A673 (cell line): ENCODE measurements around the gene NBPF3.
"Not testable (repeated sequence)": the region's sequence is repeated elsewhere in the genome, so short reads cannot be mapped to it uniquely, and the experiment has no call there.

Experiments used
- CTCF ChIP-seq: fragments of 300-800, 200-600 bp; sonication (generic); conservative IDR thresholded peaks from 2 replicates; pipeline ENCODE4 v1.5.1; 2017; ENCODE audit warnings: low read depth, mild to moderate bottlenecking, antibody characterized with exemption, low read length, moderate library complexity, mixed read lengths
- EZH2 ChIP-seq: fragments of 200-600 bp; sonication (generic); IDR thresholded peaks from 2 replicates; pipeline ENCODE4 v1.6.1; 2017; ENCODE audit warnings: borderline replicate concordance, low read depth, mild to moderate bottlenecking, mixed read lengths, antibody characterized with exemption, low read length; ENCODE audit not compliant: poor library complexity, severe bottlenecking

GRCh38 chr1:21409897-21410296 is 30.0 kb upstream of the NBPF3 start:
- TF ChIP-seq CTCF, EZH2: not testable (repeated sequence)
